T follicular helper cell (primary cell): Measurements from ENCODE around the gene GJB2.
A peak's percentile ranks its signal among the peaks of the same experiment; 100 is the strongest.
"Not testable (repeated sequence)": the region's sequence is repeated elsewhere in the genome, so short reads cannot be mapped to it uniquely, and the experiment has no call there.

Source experiments
- DNase-seq: peaks from one replicate; pipeline ENCODE4 v3.0.0-alpha.2; 2020; ENCODE audit warnings: low read depth

The GJB2 gene

DNA sequence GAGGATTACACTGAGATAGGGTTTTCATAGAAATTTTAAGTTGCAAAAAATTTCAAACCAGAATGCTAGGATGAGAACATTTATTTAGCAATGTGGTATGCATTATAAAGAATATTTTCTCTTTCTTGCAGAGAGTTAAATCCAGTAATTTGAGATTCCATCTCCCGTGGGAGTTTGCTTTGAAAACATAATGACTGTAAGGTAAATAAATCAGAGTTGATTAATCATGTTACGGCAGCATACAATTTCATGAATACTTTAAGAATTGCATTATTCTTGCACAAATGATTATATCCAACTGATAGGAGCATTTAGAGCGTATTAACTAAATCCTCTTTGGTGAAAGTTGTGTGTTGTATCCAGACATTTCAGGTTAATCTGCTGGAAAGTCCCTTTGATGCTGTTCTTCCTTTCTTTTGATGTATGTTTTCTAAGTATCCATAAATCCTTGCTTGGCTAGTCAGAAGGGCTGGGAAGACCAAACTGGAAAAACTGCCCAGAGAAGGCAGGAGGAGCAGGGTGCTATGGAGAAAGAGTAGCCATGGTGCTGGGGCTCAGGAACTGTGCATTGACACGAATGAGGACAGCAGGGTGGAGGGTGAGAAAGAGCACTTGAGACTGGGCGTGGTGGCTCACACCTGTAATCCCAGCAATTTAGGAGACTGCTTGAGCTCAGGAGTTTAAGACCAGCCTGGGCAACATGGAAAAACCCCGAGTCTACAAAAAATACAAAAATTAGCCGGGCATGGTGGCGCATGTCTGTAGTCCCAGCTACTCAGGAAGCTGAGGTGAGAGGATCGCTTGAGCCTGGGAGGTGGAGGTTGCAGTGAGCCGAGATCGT is 27.1 kb downstream of the GJB2 start:
- no peak for DNase-seq

DNA sequence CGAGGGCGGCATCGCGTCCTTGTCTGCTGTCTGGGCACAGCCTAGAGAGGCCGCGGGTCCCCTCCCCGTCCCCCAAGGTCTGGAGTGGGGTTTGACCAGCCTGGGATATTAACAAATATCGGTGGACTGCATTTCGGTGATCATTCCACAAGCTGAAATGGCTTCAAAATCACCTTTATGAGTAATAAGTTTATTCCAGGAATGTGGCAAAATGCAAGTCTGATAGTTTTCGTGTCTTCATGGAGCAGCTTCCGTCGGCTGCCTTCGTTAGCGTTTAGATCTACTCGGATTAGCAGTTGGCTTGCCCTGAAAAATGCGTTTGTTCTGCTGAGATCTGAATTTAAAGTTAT is 30.8 kb downstream of the GJB2 start:
- no peak for DNase-seq

DNA sequence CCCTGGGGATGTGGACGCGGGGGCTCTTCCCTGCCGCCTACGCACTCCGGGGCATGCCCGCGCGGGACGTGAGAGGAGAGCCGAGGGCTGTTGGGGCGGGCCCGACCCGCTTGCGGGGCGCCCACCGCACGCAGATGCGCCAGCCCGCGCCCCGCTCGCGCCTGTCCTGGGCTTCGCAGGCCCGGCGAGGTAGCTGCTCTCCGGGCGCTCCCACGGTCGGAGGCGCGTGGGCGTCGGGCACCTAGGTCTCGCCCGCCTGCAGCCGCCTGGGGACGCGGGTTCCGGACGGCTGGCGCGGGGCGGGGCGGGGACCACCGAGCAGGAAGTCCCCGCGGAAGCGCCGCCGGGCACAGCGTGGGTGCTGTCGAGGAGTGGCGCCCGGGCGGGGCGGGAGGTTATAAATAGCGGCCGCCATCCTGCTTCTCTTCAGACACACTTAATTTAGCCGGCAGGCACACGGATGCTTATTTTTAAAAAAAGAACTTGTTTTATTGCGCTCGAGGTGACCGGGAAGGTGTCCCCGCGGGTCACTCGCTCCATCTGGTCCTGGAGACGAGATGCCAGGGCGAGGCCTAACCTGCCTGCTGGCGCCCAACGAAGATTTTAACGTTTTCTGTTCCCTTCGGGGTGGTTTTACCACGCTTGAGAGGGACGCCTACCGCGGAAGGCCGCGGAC is 31.3 kb downstream of the GJB2 start:
- DNase-seq: peak; percentile 20

DNA sequence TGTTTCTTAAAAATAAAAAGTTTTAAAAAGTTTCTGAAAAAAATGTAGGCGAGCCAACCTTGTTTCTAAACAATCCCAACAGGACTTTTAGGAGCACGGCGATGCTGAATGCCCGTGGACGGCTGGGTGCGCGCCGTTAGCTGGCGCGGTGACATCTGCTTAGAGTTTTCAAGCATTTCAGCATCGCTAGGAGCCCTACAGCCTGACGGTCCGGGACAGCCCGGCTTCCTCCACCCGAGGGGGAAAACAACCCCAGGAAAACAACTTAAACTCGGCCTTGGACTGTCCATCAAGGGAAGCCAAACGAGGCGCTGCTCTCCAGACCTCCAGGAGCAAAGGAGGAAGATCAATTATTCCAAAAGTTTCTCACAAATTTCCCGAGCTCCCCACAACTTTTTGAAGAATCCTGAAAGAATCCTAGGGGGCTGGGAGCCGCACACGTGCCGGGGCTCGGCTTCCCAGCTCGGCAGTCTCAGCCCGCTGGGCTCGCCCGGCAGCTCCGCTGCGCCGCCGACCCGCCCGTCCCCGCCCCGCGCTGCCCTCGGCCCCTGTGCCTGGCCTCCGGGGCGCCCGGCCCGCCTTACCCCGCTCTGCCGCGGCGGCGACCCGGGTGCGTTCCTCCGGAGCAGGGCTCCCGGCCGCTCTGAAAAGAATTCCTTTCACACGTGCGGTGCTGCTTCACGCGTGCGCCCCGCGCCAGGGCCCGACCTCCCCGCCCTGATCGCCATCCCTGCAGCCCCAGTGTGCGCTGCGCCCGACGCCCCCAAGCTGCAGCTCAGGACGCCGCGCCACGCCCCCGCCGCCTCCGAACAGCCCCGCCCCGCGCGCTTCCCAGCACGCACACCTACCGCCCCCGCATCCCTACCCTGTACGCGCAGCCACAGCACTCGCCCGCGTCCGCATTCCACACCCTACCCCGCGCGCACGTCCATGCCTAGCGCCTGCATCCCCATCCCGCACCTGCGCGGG is 32.1 kb downstream of the GJB2 start, which contains the start of gene GJA3:
Gene GJA3 (minus strand): TSS at position 747 of the 969 bp plus-strand sequence. CDS start 17,764 bp downstream, outside the sequence.
- peak; percentile 21 for DNase-seq

DNA sequence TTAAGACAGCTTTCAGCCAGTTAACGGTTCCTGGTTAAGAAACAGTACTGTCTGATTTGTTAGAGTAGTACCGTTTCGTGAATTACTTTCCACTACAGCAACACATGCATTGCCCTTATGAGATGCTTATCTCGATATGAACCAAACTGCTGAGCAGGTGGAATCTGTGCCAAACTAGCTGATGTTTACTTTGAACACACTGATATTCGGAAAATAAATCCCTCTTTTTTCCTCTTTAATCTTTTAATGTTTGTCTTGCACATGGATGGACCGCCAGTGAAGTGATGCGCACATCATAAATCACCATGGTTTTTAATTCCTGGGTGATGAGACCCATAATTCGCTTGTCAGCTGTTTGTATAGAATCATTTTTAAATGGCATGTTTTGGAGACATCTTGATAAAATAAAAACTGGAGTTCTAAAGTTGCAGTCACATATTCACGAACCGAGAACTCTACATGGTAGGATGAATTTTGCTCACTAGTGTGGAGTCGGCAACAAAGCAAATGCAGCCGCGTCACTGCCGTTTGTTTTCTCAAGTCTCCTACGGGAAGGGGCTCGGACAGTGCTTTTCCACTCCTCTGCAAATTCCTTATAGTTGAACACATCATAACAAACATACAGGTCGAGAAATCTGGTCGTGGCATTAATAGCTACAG is 33.0 kb downstream of the GJB2 start:
- DNase-seq: no peak

DNA sequence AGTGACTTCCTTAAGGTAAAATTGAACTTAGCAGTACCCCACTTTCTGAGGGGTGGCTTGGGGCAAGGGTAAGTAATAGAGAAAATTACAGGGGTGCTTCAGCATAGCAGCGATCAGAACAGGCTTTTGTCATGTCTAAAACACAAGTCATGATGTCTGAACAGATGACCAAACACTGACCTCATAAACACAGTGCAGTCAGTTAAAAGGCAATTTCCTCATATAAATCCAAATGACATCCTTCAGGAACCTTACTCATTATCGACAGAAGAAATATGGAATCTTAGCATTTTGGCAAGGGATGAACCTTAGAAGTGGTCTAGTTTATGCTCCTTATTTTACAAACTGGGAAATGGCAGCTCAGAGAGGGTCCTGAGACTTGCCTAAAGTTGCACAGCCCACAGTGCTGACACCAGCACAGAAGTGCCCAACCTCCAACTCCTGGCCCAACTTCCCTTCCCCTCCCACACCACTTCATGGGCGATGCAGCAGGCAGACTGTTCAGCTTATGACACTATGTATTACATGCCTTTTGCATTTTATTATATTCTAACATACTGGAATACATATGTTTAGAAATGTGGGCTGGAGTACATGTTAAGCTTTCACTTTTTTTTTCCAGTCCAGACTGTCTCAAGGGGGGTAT is 35.5 kb downstream of the GJB2 start:
- no peak for DNase-seq

DNA sequence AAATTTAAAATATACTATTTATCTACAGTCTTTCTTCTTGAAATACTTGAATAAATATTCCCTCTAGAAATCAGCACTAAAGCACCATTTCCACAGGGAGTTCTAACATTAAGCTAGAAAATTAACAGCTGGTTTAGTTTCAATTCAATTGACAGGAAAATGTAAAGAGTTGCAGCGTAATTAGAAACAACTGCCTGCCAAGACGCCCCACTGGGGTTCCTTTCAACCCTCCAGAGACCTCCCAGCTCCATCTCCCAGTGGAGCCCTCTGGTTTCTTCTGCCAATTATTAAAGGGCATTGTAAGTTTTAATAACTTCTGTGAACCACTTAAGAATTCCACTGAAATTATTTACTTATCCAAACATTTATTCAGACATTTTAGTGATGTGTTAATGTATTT is 36.0 kb downstream of the GJB2 start:
- DNase-seq: no peak

DNA sequence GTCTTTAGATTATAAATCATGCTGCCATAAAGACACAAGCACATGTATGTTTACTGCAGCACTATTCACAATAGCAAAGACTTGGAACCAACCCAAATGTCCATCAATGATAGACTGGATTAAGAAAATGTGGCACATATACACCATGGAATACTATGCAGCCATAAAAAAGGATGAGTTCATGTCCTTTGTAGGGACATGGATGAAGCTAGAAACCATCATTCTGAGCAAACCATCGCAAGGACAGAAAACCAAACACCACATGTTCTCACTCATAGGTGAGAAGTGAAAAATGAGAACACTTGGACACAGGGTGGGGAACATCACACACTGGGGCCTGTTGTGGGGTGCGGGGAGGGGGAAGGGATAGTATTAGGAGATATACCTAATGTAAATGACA is 39.4 kb downstream of the GJB2 start:
- not testable (repeated sequence) for DNase-seq

DNA sequence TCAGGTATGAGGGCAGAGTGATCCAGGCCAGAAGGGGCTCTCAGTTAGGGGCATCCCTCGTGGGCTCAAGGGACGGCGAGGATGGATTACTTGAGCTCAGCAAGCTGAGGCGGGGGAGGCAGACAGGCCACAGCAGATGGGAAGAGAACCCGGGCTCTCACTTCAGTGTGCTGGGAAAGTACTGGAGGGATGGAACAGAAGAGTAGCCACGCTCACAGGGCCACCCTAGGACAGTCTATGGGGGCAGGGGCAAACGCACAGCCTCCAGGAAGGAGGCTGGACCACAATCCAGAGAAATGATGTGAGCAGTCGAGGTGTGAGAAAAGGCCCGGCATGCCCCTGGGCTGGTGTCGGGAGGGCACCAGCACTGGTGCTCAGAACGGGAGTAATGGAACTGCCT is 41.1 kb downstream of the GJB2 start:
- no peak for DNase-seq

DNA sequence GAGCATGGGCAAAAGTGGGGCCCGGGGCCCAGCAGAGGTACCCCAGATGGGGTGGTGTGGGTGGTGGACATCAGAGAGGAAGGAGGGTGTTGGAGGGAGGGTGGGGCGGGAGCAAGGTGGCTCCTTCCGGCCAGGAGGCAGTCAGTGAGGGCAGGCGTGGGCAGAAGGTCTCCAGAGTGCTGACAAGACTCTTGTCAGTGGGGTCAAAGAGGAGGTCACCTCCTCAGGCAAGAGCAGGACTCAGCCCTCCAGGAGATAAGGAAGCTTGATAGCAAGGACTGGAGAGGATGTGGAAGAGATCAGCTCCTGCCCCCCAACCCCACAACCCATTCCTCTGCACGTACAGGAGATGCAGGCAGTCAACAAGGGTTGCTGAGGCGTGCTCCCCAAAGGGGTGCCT is 41.7 kb downstream of the GJB2 start:
- no peak for DNase-seq

DNA sequence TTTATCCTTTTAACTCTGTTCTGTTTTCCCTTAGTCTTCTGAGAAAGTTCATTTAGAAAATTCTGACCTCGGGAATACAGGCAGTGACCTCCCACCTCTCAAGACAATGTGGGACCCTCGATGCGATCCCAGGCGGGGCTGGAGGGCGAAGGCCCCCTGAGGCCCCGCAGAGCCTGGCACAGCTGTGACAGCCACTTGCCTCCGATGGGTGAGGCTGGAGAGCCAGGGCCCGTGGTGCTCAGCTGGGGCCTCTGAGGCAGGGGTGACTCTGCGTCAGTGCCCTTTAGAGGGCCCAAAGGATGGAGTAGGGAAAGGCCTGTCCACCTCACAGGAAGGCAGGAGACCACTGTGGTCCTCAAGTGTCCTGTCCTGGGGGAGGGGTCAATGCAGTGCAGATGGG is 42.2 kb downstream of the GJB2 start:
- DNase-seq: no peak

DNA sequence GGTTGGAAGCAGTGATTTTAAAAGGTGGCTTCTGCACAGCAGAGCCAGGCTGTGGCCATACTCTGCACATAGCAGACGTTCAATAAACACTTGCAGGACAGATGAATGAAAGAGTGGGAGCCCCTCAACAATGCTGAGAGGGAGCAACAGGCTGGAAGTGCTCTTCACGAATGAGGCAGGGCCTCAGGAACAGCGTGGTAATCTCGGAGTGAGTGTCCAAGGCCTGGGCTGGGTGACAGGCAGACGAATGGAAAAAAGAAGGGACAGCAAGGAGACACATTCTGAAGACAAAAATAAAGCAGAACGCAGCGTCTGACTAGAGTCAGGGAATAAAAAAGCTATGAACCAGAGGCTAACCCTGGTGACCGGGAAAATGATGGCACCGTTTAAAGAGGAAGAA is 43.0 kb downstream of the GJB2 start:
- DNase-seq: no peak

DNA sequence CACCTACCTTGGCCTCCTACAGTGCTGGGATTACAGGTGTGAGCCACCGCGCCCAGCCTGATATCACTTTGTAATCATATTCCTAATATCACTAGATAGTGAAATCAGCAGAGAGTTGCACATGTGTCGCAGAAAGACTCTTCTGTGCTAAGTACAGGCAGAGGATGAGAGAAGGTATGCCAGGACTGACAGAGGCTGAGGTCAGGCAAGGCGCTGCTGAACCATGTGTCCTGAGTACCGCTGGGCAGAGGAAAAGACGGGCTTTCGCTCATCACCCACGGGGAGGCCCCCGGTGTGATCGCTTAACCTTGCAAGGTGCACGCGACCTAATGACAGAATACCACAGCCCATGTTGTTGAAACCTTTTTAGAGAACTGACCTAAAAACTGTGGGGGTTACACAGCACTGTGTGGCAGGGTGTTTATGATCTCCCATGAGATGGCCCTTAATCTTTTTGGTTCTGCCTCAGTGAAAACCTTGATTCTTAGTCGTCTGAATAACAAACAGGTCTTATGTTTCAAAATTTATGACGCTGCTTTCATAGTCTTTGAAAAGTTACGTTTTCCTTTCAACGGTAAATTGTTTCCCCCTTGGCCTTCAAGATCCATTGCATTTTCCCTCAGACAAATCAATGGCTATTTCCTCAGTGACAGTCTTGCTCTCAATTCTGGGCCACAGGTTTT is 44.1 kb downstream of the GJB2 start:
- DNase-seq: no peak

DNA sequence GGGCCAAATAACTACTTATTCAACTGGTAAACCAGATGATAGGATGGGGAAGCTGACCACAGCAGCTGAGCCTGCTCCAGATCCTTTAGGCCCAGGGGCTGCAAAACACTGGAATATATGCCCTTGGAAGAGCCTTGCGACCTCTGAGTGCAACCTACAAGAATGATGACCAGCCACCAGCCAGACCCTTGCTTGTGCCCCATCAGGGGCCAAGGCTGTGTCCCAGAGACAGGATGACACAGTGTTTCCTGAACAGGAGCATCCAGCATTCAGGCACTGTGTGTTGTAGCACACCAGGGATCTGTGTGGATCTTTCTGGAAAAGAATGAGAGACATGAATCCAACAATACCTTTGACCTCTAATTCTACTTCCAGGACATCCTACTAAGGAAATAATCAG is 46.4 kb downstream of the GJB2 start:
- DNase-seq: no peak

DNA sequence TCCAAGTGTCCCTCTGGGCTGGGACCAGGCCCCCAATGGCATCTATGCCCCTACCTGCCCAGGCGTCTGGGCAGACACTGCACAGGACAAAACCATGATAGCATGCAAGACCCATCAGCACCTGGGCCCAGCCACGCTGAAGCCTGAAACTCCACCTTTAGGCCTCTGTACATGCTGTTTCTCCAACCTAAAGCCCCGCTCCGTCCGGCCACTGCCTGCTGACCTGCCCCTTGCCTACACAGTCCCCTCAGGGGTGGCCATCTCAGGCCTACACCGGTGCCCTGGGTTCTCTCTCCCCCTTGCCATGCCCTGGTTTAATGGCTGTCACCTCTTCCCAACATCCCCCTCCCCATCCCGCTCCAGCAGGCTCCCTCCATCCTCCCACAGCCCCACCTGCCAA is 47.2 kb downstream of the GJB2 start:
- no peak for DNase-seq

DNA sequence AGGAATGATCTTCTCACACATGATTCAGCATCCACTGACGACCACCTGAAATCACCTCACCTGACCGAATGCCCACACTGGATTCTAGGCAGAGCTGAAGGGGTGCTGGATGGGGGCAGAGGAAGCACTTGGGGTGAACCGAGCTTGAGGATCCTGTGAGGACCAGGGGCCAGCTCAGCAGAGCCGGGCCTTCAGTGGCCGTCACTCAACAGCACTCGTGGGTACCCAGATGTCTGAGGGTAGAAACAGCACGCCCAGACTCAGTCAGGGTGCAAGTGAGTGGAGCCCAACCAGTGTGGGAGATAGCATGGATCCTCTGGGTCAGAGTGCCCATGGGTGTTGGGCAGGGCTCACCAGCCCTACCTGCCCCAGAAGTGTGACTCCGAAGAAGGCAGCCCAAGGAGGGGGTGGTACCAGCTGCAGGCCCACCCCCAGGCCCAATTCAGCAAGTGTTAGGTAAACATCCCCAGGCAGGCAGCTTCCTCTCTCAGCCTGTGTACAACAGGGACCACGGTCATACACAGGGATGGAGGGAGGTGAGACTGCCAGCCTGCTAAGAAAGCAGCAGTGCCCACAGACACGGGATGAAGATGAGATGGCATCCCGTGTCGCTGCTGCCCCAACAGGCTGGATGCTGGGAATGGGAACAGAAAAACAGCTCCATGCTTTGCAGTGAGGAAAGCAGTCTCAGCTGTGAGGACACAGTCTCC is 48.4 kb downstream of the GJB2 start:
- no peak for DNase-seq

DNA sequence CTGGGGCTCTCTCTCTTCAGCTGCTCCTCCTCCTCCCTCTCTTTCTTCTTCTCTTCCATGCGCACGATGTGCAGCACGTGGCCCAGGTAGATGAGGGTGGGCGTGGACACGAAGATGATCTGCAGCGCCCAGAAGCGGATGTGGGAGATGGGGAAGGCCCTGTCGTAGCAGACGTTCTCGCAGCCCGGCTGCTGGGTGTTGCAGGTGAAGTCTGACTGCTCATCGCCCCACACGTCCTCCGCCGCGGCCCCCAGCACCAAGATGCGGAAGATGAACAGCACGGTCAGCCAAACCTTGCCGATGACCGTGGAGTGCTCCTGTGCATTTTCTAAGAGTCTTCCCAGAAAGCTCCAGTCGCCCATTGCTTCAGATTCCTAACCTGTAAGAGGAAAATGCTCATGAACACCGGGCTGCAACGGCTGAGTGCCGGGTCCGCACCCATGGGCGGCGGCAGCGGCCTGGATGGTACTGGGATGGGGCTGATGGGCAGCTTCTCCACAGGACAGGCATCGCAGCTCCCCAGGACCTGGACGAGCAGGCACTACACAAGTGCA is 49.7 kb downstream of the GJB2 start:
- no peak for DNase-seq

DNA sequence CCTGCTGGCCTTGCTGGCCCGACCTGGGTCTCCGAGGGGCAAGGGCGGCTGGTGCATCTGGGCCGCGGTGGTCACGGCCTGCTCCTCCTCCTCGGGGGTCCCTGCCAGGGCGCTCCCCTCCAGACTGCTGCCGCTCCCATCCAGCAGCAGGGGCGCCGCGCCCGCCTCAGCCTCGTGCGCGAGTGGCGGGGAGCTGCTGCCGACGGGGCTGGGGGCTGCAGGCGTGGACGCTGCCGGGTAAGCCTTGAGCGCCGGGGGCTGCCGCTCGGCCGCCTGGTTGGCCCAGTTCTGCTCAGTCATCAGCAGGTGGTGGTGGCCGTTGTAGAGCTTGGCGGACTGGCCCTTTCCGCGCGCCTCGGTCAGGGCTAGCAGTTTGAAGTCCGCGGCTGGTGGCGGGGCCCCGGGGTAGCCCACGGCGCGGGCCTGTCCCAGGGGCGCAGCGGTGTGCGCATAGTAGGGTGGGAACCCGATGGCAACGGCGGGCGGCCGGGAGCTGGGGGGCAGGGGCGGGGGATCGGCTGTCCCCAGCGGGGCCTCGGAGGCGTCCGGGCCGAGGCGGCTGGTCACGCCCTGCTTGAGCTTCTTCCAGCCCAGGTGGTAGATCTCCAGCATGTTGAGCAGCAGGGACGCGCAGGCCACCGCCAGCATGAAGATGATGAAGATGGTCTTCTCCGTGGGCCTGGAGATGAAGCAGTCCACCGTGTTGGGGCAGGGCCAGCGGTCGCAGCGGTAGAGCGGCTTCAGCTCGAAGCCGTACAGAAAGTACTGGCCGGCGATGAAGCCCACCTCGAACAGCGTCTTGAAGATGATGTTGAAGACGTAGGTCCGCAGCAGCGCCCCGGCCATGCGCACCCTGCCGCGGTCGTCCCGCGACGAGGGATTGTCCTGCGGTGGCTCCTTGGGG is 50.5 kb downstream of the GJB2 start:
- DNase-seq: no peak
